ENCODE results near the gene PRPH. TPM values are rescaled to one million over a fixed set of nuclear protein-coding genes. Genes with fewer than 3 reads are reported as not detected.
A peak's percentile ranks its signal among the peaks of the same experiment; 100 is the strongest.

PRPH gene
- total and polyA plus RNA-seq, 9 of the 15 experiments (the other 6 are each of a cell fraction or from before 2014, with no cell fraction given), result 0.27 to 1.9 (median 1.3) TPM; not detected in 1

- TF ChIP-seq MGA (IDR thresholded peaks at IDR 0.05) (no peak), ASH1L (IDR thresholded peaks at IDR 0.05; ENCODE audit: borderline replicate concordance, low read depth, partially characterized antibody) (no peak), SREBF2 (CRISPR knock-in tag; IDR thresholded peaks at IDR 0.05) (no peak), SNIP1 (IDR thresholded peaks at IDR 0.05; ENCODE audit: low read depth) (no peak), ARID2 (IDR thresholded peaks at IDR 0.05) (no peak), ELF2 (CRISPR knock-in tag; IDR thresholded peaks at IDR 0.05) (no peak), TRIM25 (IDR thresholded peaks at IDR 0.05; ENCODE audit: borderline replicate concordance) (0 out of 2 replicates have a peak, but pooled peaks have one; percentile 12), ZBTB8A (IDR thresholded peaks at IDR 0.05; ENCODE audit: partially characterized antibody) (no peak), HOXB6 (CRISPR knock-in tag; IDR thresholded peaks at IDR 0.05; ENCODE audit: borderline replicate concordance) (no peak), OTX1 (CRISPR knock-in tag; IDR thresholded peaks at IDR 0.05) (no peak), CHD4 (IDR thresholded peaks at IDR 0.05; ENCODE audit: insufficient read depth, insufficient replicate concordance, low read depth, low read length, poor library complexity, severe bottlenecking) (no peak), NBN (IDR thresholded peaks at IDR 0.05; ENCODE audit: low read depth) (no peak), HES1 (IDR thresholded peaks at IDR 0.05; ENCODE audit: low read depth) (no peak), ZNF197 (CRISPR knock-in tag; IDR thresholded peaks at IDR 0.05; ENCODE audit: low read depth) (no peak), PHTF2 (CRISPR knock-in tag; IDR thresholded peaks at IDR 0.05) (no peak), MCM7 (IDR thresholded peaks at IDR 0.05) (no peak)
Observed at GRCh38 chr12:49323524-49324097, 28.7 kb downstream of the PRPH start (continued).

All from K562 (cell line).